GM21737 (cell line): ENCODE measurements around the gene MBTD1.
"Not testable (repeated sequence)": the region's sequence is repeated elsewhere in the genome, so short reads cannot be mapped to it uniquely, and the experiment has no call there.

Experiments used
- ATAC-seq: cut with Tn5 transposase; IDR thresholded peaks from one replicate; pipeline ENCODE4 v1.9.1; 2021; ENCODE audit warnings: mild to moderate bottlenecking, moderate library complexity; ENCODE audit not compliant: unreplicated experiment

The MBTD1 gene

GRCh38 chr17:51259564-51260236 lies at the start of gene MBTD1:
MBTD1 (minus strand) TSS chr17:51260049; CDS start chr17:51225161, 34,888 bp downstream.
- ATAC-seq, result peak; percentile 75

GRCh38 chr17:51305182-51305581 lies 45.3 kb upstream of the MBTD1 start:
- ATAC-seq, result no peak

GRCh38 chr17:51299859-51300258 lies 40.0 kb upstream of the MBTD1 start:
- ATAC-seq, result no peak

GRCh38 chr17:51298508-51299371 lies 38.9 kb upstream of the MBTD1 start:
- ATAC-seq, result no peak

GRCh38 chr17:51294338-51294737 lies 34.5 kb upstream of the MBTD1 start:
- ATAC-seq, result not testable (repeated sequence)

GRCh38 chr17:51289696-51290111 lies 29.9 kb upstream of the MBTD1 start:
- no peak for ATAC-seq

GRCh38 chr17:51287412-51287811 lies 27.6 kb upstream of the MBTD1 start:
- no peak for ATAC-seq

GRCh38 chr17:51279183-51279582 lies 19.3 kb upstream of the MBTD1 start:
- no peak for ATAC-seq

GRCh38 chr17:51275381-51275780 lies 15.5 kb upstream of the MBTD1 start:
- no peak for ATAC-seq

GRCh38 chr17:51272812-51273211 lies 13.0 kb upstream of the MBTD1 start:
- no peak for ATAC-seq

GRCh38 chr17:51270636-51271035 lies 10.8 kb upstream of the MBTD1 start:
- no peak for ATAC-seq

GRCh38 chr17:51269991-51270390 lies 10.1 kb upstream of the MBTD1 start:
- no peak for ATAC-seq

- not testable (repeated sequence) for ATAC-seq
Measured at GRCh38 chr17:51264466-51264865, 4.6 kb upstream of the MBTD1 start.

GRCh38 chr17:51263006-51263405 lies 3.2 kb upstream of the MBTD1 start:
- no peak for ATAC-seq

- no peak for ATAC-seq
Measured at GRCh38 chr17:51261024-51261963, 1.4 kb upstream of the MBTD1 start.

GRCh38 chr17:51260237-51261023 lies 581 bp upstream of the MBTD1 start, which contains the start of gene UTP18:
UTP18 (plus strand) TSS chr17:51260546; CDS start chr17:51260585, 39 bp downstream.
- peak; percentile 71 for ATAC-seq

- no peak for ATAC-seq
Measured at GRCh38 chr17:51258756-51259563, 889 bp downstream of the MBTD1 start.

GRCh38 chr17:51257150-51258081 lies 2.4 kb downstream of the MBTD1 start:
- ATAC-seq, result no peak
